Thyroid gland (tissue), 4 donors: ENCODE data around the gene UBA6.

ENCODE experiments used
- CTCF ChIP-seq, 6 experiments: fragments of 200-600 bp in 3 of 6; fragments of 450-650 bp in 3 of 6; sonication (generic) in 3 of 6; IDR thresholded peaks; one replicate each; pipeline ENCODE4 v1.5.1; 2016 to 2019; ENCODE audit warnings: antibody characterized with exemption in 6 of 6, mild to moderate bottlenecking in 2 of 6, inconsistent platforms in 1 of 6, moderate library complexity in 1 of 6
- POLR2A ChIP-seq, 2 donors: fragments of 450-650 bp; IDR thresholded peaks; one replicate each; pipeline ENCODE4 v1.6.1; 2017; ENCODE audit warnings: antibody characterized with exemption in 2 of 2, mild to moderate bottlenecking in 2 of 2, moderate library complexity in 1 of 2

DNA sequence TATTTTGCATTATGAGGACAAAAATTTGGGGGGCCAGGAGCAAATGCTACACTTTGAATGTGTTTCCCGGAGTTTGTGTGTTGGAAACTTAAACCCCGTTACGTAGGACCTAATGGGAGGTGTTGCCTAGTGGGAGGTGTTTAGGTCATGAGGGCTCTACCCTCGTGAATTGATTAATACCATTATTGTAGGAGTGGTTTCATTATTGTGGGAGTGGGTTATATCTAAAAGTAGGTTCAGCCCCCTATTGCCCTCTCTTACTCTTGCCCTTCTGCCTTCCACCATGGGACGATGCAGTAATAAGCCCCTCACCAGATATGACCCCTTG is 15.5 kb downstream of the UBA6 start:
- TF ChIP-seq POLR2A (IDR thresholded peaks at IDR 0.05): no peak
- no peak for TF ChIP-seq CTCF (IDR thresholded peaks at IDR 0.05)
